A204.1 (cell line): ENCODE results near the gene NPPB.

Source experiments
- FAIRE-seq: peaks from 2 replicates; lab custom pipeline; 2012; peaks lifted over from hg19 to GRCh38; lab: Jason Lieb, UNC

Gene NPPB

GRCh38 chr1:11831945-11832725 is 26.6 kb downstream of the NPPB start:
- FAIRE-seq, result no peak

- FAIRE-seq, result no peak
Measured at GRCh38 chr1:11828511-11828910, 30.2 kb downstream of the NPPB start.

- FAIRE-seq, result no peak
Measured at GRCh38 chr1:11826946-11827345, 31.8 kb downstream of the NPPB start.

GRCh38 chr1:11825131-11825530 is 33.6 kb downstream of the NPPB start:
- FAIRE-seq, result no peak

GRCh38 chr1:11823366-11824137 is 35.2 kb downstream of the NPPB start:
- no peak for FAIRE-seq

- no peak for FAIRE-seq
Measured at GRCh38 chr1:11822091-11822490, 36.7 kb downstream of the NPPB start.

- FAIRE-seq, result no peak
Measured at GRCh38 chr1:11817192-11817591, 41.6 kb downstream of the NPPB start.

GRCh38 chr1:11813021-11813420 is 45.7 kb downstream of the NPPB start:
- FAIRE-seq, result no peak
